Colonic mucosa (tissue), 4 donors: ENCODE results near the gene MARCHF5. TPM values are rescaled to one million over a fixed set of nuclear protein-coding genes. Genes with fewer than 3 reads are reported as not detected.

Experiments used
- DNase-seq: peaks from one replicate; pipeline ENCODE4 v3.0.0-alpha.2; 2020
- H3K27ac ChIP-seq: fragments of 200-600 bp; one replicate; pipeline ENCODE4 v1.8.0; 2021
- H3K27me3 ChIP-seq: fragments of 200-600 bp; one replicate; pipeline ENCODE4 v1.8.0; 2021
- H3K36me3 ChIP-seq: fragments of 200-600 bp; one replicate; pipeline ENCODE4 v1.8.0; 2021
- H3K4me1 ChIP-seq: fragments of 200-600 bp; one replicate; pipeline ENCODE4 v1.8.0; 2021; ENCODE audit warnings: mild to moderate bottlenecking
- H3K4me3 ChIP-seq: fragments of 200-600 bp; one replicate; pipeline ENCODE4 v1.8.0; 2021
- H3K9ac ChIP-seq, 2 donors: one replicate each; pipeline ENCODE4 v1.7.0; 2013; ENCODE audit warnings: control low read depth in 2 of 2, low read depth in 2 of 2, low read length in 2 of 2
- H3K9me3 ChIP-seq: fragments of 200-600 bp; one replicate; pipeline ENCODE4 v1.8.0; 2021
- CTCF ChIP-seq: fragments of 200-600 bp; IDR thresholded peaks from one replicate; pipeline ENCODE4 v1.8.0; 2022; ENCODE audit warnings: antibody characterized with exemption, mild to moderate bottlenecking
- intact Hi-C: fragments of 100-400 bp; cut with DNase I; formaldehyde crosslinking; loops from one replicate; pipeline ENCODE4 v1.14.1; 2022
- total RNA-seq, 2 donors: library from RNA; stranded (reverse); fragmentation: NEBNext Ultra II Directional in 1 of 2; extraction: Animal tissue kit (Norgen Biotek cat#: 25700) in 1 of 2; gene quantifications; one replicate each; pipeline ENCODE4 v1.2.1, GENCODE V29; 2021
- donor health status: healthy.
- donor health status: DM: no; HTN: no; CAD: no.
- donor health status: DM: no; HTN: no; CAD: no.

The MARCHF5 gene
- total RNA-seq, 2 donors from 2014 or later = 37.3 to 42.8 TPM

GRCh38 chr10:92305133-92306072 lies 14.4 kb downstream of the MARCHF5 start:
- H3K27me3 ChIP-seq = no peaks in the 10 kb centered on the region
- intact Hi-C loops = no loop called here
- H3K9me3 ChIP-seq = no peaks in the 10 kb centered on the region
- no peak overlapping the region for H3K27ac ChIP-seq
- TF ChIP-seq CTCF = no peak
- no peaks in the 10 kb centered on the region for H3K4me1 ChIP-seq
- no peak overlapping the region for H3K9ac ChIP-seq
- DNase-seq = no peak
- H3K4me3 ChIP-seq = no peak overlapping the region
- H3K36me3 ChIP-seq = no peaks in the 10 kb centered on the region

DNA sequence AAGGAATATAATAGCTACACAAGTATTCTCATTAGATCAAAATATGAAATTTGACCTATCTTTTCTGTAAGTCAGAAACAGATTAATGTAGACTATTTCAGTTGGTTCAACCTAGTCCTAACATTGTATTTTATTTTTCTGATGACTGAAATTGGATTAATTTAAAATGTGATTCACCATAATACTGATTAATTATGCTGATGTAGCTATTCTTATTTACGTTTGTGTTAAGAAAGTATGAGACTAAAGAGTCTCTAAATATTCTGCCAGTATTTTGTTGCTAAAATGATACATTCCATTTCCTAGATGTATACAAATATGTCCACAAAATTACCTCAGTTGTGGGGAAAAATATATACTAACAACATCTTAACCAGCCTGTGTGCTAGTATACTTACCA lies 18.3 kb downstream of the MARCHF5 start:
- no peaks in the 10 kb centered on the region for H3K4me1 ChIP-seq
- no peaks in the 10 kb centered on the region for H3K27me3 ChIP-seq
- intact Hi-C loops = no loop called here
- H3K36me3 ChIP-seq = no peaks in the 10 kb centered on the region
- no peak for DNase-seq
- H3K9ac ChIP-seq = no peak overlapping the region
- no peak for TF ChIP-seq CTCF
- H3K27ac ChIP-seq = no peak overlapping the region
- H3K9me3 ChIP-seq = no peaks in the 10 kb centered on the region
- H3K4me3 ChIP-seq = no peak overlapping the region

DNA sequence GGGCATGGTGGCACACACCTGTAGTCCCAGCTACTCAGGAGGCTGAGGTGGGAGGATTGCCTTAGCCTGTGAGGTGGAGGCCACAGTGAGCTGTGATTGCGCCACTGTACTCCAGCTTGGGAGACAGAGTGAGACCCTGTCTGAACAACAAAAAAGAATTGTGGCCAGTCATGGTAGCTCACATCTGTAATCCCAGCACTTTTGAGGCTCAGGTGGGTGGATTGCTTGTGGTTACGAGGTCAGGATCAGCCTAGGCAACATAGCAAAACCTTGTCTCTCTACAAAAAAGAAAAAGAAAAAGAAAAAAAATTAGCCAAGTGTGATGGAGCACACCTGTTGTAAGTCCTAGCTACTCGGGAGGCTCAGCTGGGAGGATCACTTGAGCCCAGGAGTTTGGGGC lies 22.8 kb downstream of the MARCHF5 start:
- H3K27me3 ChIP-seq = no peaks in the 10 kb centered on the region
- no peak overlapping the region for H3K4me3 ChIP-seq
- intact Hi-C loops = no loop called here
- no peak overlapping the region for H3K9ac ChIP-seq
- H3K36me3 ChIP-seq = no peaks in the 10 kb centered on the region
- DNase-seq = no peak
- no peak for TF ChIP-seq CTCF
- no peak overlapping the region for H3K27ac ChIP-seq
- H3K9me3 ChIP-seq = no peaks in the 10 kb centered on the region
- no peaks in the 10 kb centered on the region for H3K4me1 ChIP-seq

DNA sequence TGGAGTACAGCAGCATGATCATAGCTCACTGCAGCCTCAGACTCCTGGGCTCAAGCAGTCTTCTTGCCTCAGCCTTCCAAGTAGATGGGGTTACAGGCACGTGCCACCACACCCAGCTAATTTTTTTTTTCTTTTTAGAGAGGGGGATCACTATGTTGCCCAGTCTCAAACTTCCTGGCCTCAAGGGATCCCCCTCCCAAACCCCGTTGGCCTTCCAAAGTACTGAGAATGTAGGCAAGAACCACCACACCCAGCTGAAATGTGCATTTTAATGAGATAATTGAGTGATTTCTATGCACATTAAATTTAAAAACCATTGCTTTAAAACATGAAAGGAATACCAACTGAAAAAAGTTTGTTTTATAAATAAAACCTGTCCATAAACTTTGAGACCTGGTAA lies 25.6 kb downstream of the MARCHF5 start:
- H3K27me3 ChIP-seq = no peaks in the 10 kb centered on the region
- H3K27ac ChIP-seq = no peak overlapping the region
- no peaks in the 10 kb centered on the region for H3K36me3 ChIP-seq
- DNase-seq = no peak
- H3K4me1 ChIP-seq = no peaks in the 10 kb centered on the region
- no peaks in the 10 kb centered on the region for H3K9me3 ChIP-seq
- TF ChIP-seq CTCF = no peak
- H3K9ac ChIP-seq = no peak overlapping the region
- no peak overlapping the region for H3K4me3 ChIP-seq
- intact Hi-C loops = no loop called here

DNA sequence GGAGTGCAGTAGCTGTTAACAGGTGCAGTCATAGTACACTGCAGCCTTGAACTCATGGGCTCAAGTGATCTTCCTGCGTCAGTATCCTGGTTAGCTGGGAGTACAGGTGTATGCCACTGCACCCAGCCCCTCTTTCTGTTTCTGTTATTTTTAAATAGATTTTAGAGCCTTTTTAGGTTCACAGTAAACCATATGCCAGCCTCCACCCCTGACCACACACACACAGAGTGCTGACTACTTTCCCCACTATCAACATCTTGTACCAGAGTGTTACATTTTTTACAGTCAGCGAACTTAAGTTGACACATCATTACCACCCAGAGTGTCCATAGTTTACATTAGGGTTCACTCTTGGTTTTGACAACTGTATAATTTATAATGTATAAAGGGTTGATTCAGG lies 32.1 kb downstream of the MARCHF5 start:
- Histone ChIP-seq H3K4me3 (no peak overlapping the region), H3K9me3 (no peaks in the 10 kb centered on the region), H3K4me1 (peaks cover 9% of the 10 kb centered on the region), H3K27me3 (no peaks in the 10 kb centered on the region), H3K27ac (no peak overlapping the region), H3K36me3 (no peaks in the 10 kb centered on the region), H3K9ac (no peak overlapping the region)
- intact Hi-C loops = no loop called here
- DNase-seq = no peak
- TF ChIP-seq CTCF = no peak
